ENCODE measurements around the gene PLXDC2. TPM values are rescaled to one million over a fixed set of nuclear protein-coding genes. Genes with fewer than 3 reads are reported as not detected.

PLXDC2 gene
- total RNA-seq, 1 experiment from 2014 or later: 38.7 TPM

DNA sequence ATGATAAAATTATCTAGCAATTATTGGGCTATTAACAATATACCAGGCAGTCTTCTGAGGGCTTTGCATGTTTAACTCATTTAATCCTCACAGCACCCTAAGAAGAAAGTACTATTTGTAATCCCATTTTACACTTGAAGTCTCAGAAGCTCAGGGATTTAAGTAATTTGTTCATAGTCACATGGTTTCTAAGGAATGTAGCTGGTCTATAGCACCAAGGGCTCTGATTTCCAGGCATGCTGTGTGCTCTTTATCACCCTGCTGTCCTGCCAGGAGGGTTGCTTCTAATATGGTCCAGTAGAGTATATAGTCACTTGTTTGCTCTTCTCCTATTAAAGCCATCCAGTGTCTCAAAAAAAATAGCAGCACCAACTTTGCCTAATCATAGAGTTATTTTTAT, 417.2 kb downstream of the PLXDC2 start:
- no peak overlapping the region for H3T11ph ChIP-seq (ENCODE audit: low read length)
- H2BK5ac ChIP-seq (ENCODE audit: insufficient read length, low read length): no peak overlapping the region
- Mint-ChIP-seq H3K27ac (no peak overlapping the region), H3K27me3 (ENCODE audit: low read depth) (no peaks in the 10 kb centered on the region), H3K9me3 (no peaks in the 10 kb centered on the region), H3K36me3 (ENCODE audit: insufficient read depth in 1 of 3, low read depth in 3 of 3) (peaks cover 0 to 11% (median 3%) of the 10 kb centered on the region in 3 experiments; a peak in 4 of 7 replicates), H3K4me1 (peaks cover 7 to 15% of the 10 kb centered on the region in 2 experiments), H3K4me3 (no peak overlapping the region)
- H3K27ac ChIP-seq (ENCODE audit: insufficient read length, low read depth, low read length): no peak overlapping the region
- H3K4me1 ChIP-seq (ENCODE audit: insufficient read depth, low read length): no peaks in the 10 kb centered on the region
- H2AK5ac ChIP-seq (ENCODE audit: insufficient read length, low read length): no peak overlapping the region
- no peaks in the 10 kb centered on the region for H3K23me2 ChIP-seq (ENCODE audit: insufficient read length, low read depth, low read length, poor library complexity, severe bottlenecking)
- no peak overlapping the region for H3K14ac ChIP-seq (ENCODE audit: insufficient read depth, low read length)
- H3K23ac ChIP-seq (ENCODE audit: insufficient read length, low read depth, low read length): no peak overlapping the region
- no peak overlapping the region for H2BK15ac ChIP-seq (ENCODE audit: low read depth, low read length)
- H2AFZ ChIP-seq (ENCODE audit: low read length): no peak overlapping the region
- no peak overlapping the region for H2BK12ac ChIP-seq (ENCODE audit: insufficient read length, low read depth, low read length)
- H3K9ac ChIP-seq (ENCODE audit: extremely low read depth, insufficient read length, low read length): no peak overlapping the region
- no peaks in the 10 kb centered on the region for H3K79me2 ChIP-seq (ENCODE audit: insufficient read depth, low read length)
- no peak overlapping the region for H4K5ac ChIP-seq (ENCODE audit: insufficient read length, low read depth, low read length)
- no peak overlapping the region for H4K91ac ChIP-seq (ENCODE audit: insufficient read length, low read depth, low read length)
- H3K18ac ChIP-seq (ENCODE audit: insufficient read length, low read depth, low read length): no peak overlapping the region
- H3K79me1 ChIP-seq (ENCODE audit: insufficient read depth, low read depth, low read length, poor library complexity, severe bottlenecking): no peaks in the 10 kb centered on the region
- H2BK120ac ChIP-seq (ENCODE audit: low read depth, low read length, poor library complexity, severe bottlenecking): no peak overlapping the region
- H3K4ac ChIP-seq (ENCODE audit: low read depth, low read length): no peak overlapping the region
- no peak overlapping the region for H3K56ac ChIP-seq (ENCODE audit: insufficient read length, low read depth, low read length)
- TF ChIP-seq, protein P1, sequence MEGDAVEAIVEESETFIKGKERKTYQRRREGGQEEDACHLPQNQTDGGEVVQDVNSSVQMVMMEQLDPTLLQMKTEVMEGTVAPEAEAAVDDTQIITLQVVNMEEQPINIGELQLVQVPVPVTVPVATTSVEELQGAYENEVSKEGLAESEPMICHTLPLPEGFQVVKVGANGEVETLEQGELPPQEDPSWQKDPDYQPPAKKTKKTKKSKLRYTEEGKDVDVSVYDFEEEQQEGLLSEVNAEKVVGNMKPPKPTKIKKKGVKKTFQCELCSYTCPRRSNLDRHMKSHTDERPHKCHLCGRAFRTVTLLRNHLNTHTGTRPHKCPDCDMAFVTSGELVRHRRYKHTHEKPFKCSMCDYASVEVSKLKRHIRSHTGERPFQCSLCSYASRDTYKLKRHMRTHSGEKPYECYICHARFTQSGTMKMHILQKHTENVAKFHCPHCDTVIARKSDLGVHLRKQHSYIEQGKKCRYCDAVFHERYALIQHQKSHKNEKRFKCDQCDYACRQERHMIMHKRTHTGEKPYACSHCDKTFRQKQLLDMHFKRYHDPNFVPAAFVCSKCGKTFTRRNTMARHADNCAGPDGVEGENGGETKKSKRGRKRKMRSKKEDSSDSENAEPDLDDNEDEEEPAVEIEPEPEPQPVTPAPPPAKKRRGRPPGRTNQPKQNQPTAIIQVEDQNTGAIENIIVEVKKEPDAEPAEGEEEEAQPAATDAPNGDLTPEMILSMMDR (conservative IDR thresholded peaks at IDR 0.05): no peak
- H4K8ac ChIP-seq (replicated peaks; ENCODE audit: insufficient read length, low read depth, low read length): no peak overlapping the region
- DNase-seq: no peak
- no peak overlapping the region for H2BK20ac ChIP-seq (ENCODE audit: low read depth, low read length, poor library complexity, severe bottlenecking)
- no peaks in the 10 kb centered on the region for H3K27me3 ChIP-seq (ENCODE audit: insufficient read depth, low read length)
- no peaks in the 10 kb centered on the region for H4K20me1 ChIP-seq (ENCODE audit: control insufficient read depth, insufficient read depth, insufficient read length)
- no peaks in the 10 kb centered on the region for H3K9me3 ChIP-seq (ENCODE audit: control insufficient read depth, low read depth, low read length)
- H3K4me2 ChIP-seq (ENCODE audit: insufficient read depth, insufficient read length, low read length): no peak overlapping the region

Data from H9 (cell line).